HepG2 (cell line): ENCODE measurements around the gene SPRED2. TPM values are rescaled to one million over a fixed set of nuclear protein-coding genes. Genes with fewer than 3 reads are reported as not detected.

Experiments
- AKAP8 ChIP-seq: sonication (generic); formaldehyde crosslinking; IDR thresholded peaks from 2 replicates; pipeline ENCODE4 v1.5.1; 2020; ENCODE audit warnings: mild to moderate bottlenecking, missing genetic modification reagents
- MXI1 ChIP-seq: IDR thresholded peaks from 3 replicates; pipeline ENCODE4 v1.6.1; 2012; ENCODE audit warnings: low read depth, low read length, inconsistent platforms, borderline replicate concordance
- PHF20 ChIP-seq: sonication (generic); formaldehyde crosslinking; IDR thresholded peaks from 2 replicates; pipeline ENCODE4 v1.5.0; 2020; ENCODE audit warnings: mild to moderate bottlenecking, missing genetic modification reagents
- RELA ChIP-seq: sonication (generic); formaldehyde crosslinking; IDR thresholded peaks from 2 replicates; pipeline ENCODE4 v1.4.0; 2020; ENCODE audit warnings: missing genetic modification reagents
- TBX3 ChIP-seq: fragments of 450-650 bp; IDR thresholded peaks from 2 replicates; pipeline ENCODE4 v1.6.1; 2017; ENCODE audit warnings: antibody characterized with exemption, mild to moderate bottlenecking, inconsistent platforms, borderline replicate concordance
- TCF7L2 ChIP-seq: IDR thresholded peaks from 2 replicates; pipeline ENCODE4 v1.6.1; 2011; ENCODE audit warnings: mild to moderate bottlenecking, low read depth, low read length, moderate library complexity
- THAP9 ChIP-seq: sonication (generic); formaldehyde crosslinking; IDR thresholded peaks from 2 replicates; pipeline ENCODE4; 2020; ENCODE audit warnings: missing genetic modification reagents, mild to moderate bottlenecking, borderline replicate concordance
- XRCC5 ChIP-seq: fragments of 200-400 bp; formaldehyde crosslinking; optimal IDR thresholded peaks from 2 replicates; pipeline ENCODE3; 2017; ENCODE audit warnings: mild to moderate bottlenecking, low read length
- ZBTB44 ChIP-seq: sonication (generic); formaldehyde crosslinking; IDR thresholded peaks from 2 replicates; pipeline ENCODE4 v1.4.0; 2020; ENCODE audit warnings: missing genetic modification reagents
- ZNF44 ChIP-seq: sonication (generic); formaldehyde crosslinking; IDR thresholded peaks from 2 replicates; pipeline ENCODE4 v1.5.1; 2020; ENCODE audit warnings: mild to moderate bottlenecking, missing genetic modification reagents
- ZNF549 ChIP-seq: sonication (generic); formaldehyde crosslinking; IDR thresholded peaks from 2 replicates; pipeline ENCODE4 v1.5.0; 2020; ENCODE audit warnings: missing genetic modification reagents
- ZNF737 ChIP-seq: sonication (generic); formaldehyde crosslinking; IDR thresholded peaks from 2 replicates; pipeline ENCODE4 v1.5.0; 2020; ENCODE audit warnings: missing genetic modification reagents, mild to moderate bottlenecking, borderline replicate concordance
- ZNF782 ChIP-seq: sonication (generic); formaldehyde crosslinking; IDR thresholded peaks from 2 replicates; pipeline ENCODE4 v1.4.0; 2020; ENCODE audit warnings: missing genetic modification reagents, mild to moderate bottlenecking, borderline replicate concordance
- polyA plus RNA-seq, 8 experiments: library from polyadenylated mRNA; depleted of rRNA in 3 of 8; stranded (reverse) in 7 of 8; unstranded in 1 of 8; fragments of >200 nt; fragmentation: Illumina TruSeq in 4 of 8; extraction: Trizol in 4 of 8; gene quantifications; 2 replicates each; pipeline versions ENCODE4 v1.2.1 to v1.2.3, GENCODE V29; 2011 to 2016; ENCODE audit warnings: low read depth in 4 of 8, missing spikeins in 1 of 8, mixed read lengths in 1 of 8; ENCODE audit not compliant: insufficient read depth in 1 of 8
- total RNA-seq, 5 experiments: library from RNA; depleted of rRNA; stranded (reverse); fragments of >200 nt; fragmentation: Illumina TruSeq; extraction: Trizol; gene quantifications; 2 replicates each; pipeline ENCODE4 v1.2.3, GENCODE V29; 2016; ENCODE audit warnings: low read depth in 1 of 5
- TF ChIP-seq, protein P1 (sequence below), 2 experiments: sonication (generic) in 1 of 2; formaldehyde crosslinking in 1 of 2; IDR thresholded peaks; 2 replicates each; pipeline versions ENCODE4 v1.6.1 to v1.9.0; 2014 to 2022; ENCODE audit warnings: antibody characterized with exemption in 1 of 2, borderline replicate concordance in 1 of 2, inconsistent platforms in 1 of 2, low read depth in 1 of 2, missing genetic modification reagents in 1 of 2
- TF ChIP-seq, protein P2 (sequence below): sonication (generic); formaldehyde crosslinking; IDR thresholded peaks from 2 replicates; pipeline ENCODE4 v1.5.0; 2020; ENCODE audit warnings: missing genetic modification reagents

Gene SPRED2
- total and polyA plus RNA-seq, 2 of the 13 experiments (the other 11 are each of a cell fraction or from before 2014, with no cell fraction given), result 13.0 to 37.0 TPM

GRCh38 chr2:65370387-65371073 is 61.9 kb downstream of the SPRED2 start (continued):
- TF ChIP-seq, protein P1, sequence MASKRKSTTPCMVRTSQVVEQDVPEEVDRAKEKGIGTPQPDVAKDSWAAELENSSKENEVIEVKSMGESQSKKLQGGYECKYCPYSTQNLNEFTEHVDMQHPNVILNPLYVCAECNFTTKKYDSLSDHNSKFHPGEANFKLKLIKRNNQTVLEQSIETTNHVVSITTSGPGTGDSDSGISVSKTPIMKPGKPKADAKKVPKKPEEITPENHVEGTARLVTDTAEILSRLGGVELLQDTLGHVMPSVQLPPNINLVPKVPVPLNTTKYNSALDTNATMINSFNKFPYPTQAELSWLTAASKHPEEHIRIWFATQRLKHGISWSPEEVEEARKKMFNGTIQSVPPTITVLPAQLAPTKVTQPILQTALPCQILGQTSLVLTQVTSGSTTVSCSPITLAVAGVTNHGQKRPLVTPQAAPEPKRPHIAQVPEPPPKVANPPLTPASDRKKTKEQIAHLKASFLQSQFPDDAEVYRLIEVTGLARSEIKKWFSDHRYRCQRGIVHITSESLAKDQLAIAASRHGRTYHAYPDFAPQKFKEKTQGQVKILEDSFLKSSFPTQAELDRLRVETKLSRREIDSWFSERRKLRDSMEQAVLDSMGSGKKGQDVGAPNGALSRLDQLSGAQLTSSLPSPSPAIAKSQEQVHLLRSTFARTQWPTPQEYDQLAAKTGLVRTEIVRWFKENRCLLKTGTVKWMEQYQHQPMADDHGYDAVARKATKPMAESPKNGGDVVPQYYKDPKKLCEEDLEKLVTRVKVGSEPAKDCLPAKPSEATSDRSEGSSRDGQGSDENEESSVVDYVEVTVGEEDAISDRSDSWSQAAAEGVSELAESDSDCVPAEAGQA (IDR thresholded peaks at IDR 0.05; ENCODE audit: low read depth), result no peak
- TF ChIP-seq, protein P1 (CRISPR knock-in tag; IDR thresholded peaks at IDR 0.05; ENCODE audit: borderline replicate concordance), result no peak
- TF ChIP-seq ZNF737, result no peak
- no peak for TF ChIP-seq MXI1
- TF ChIP-seq XRCC5, result peak; percentile 49
- no peak for TF ChIP-seq THAP9 (CRISPR knock-in tag)
- TF ChIP-seq AKAP8 (CRISPR knock-in tag), result no peak
- no peak; the same call in 1 of the 2 replicates for TF ChIP-seq RELA (CRISPR knock-in tag)
- TF ChIP-seq, protein P2, sequence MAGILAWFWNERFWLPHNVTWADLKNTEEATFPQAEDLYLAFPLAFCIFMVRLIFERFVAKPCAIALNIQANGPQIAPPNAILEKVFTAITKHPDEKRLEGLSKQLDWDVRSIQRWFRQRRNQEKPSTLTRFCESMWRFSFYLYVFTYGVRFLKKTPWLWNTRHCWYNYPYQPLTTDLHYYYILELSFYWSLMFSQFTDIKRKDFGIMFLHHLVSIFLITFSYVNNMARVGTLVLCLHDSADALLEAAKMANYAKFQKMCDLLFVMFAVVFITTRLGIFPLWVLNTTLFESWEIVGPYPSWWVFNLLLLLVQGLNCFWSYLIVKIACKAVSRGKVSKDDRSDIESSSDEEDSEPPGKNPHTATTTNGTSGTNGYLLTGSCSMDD, result no peak
- TF ChIP-seq PHF20, result no peak
- TF ChIP-seq ZNF44 (CRISPR knock-in tag), result 0 out of 2 replicates have a peak, but pooled peaks have one; percentile 55
- no peak for TF ChIP-seq TBX3
- no peak for TF ChIP-seq TCF7L2
- no peak; the same call in 1 of the 2 replicates for TF ChIP-seq ZNF782 (CRISPR knock-in tag)
- no peak for TF ChIP-seq ZBTB44 (CRISPR knock-in tag)
- TF ChIP-seq ZNF549 (CRISPR knock-in tag), result no peak
